ENCODE data around the gene HIC1.

HIC1 gene

DNA sequence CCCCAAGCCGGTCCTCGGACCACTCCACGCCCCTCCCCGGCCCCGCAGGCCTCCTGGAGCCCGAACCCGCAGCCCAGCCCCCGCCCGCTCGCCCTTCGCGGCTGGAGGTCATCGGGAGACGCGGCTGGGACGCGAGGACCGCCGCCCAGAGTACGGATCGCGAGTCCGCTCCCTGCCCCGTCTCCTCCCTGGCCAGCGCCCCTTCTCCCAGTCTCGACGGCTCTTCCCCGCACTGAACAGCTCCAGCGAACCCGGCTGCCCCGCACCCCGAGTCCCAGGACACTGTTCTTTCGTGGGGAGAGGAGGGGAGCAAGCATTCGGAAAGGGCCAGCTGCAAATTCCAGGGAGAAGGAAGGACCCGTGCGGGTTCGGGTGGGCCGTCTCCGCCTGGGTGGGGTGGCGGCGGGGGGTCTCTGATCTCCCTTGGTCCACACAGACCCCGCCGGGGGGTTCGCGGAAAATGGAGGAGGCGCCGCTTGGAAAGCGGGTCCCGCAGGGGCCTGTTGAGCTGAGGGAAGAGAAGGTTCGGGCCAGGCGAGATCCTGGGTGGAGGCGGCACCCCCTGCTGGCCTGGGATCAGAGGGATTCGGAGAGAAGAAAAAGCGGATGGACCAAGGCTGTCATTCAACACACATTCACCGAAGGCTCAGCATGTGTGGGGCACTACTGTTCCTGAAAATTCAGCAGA lies 29.1 kb upstream of the HIC1 start:
- DNase-seq (ENCODE audit: low read depth in 3 of 3), result no peak

DNA sequence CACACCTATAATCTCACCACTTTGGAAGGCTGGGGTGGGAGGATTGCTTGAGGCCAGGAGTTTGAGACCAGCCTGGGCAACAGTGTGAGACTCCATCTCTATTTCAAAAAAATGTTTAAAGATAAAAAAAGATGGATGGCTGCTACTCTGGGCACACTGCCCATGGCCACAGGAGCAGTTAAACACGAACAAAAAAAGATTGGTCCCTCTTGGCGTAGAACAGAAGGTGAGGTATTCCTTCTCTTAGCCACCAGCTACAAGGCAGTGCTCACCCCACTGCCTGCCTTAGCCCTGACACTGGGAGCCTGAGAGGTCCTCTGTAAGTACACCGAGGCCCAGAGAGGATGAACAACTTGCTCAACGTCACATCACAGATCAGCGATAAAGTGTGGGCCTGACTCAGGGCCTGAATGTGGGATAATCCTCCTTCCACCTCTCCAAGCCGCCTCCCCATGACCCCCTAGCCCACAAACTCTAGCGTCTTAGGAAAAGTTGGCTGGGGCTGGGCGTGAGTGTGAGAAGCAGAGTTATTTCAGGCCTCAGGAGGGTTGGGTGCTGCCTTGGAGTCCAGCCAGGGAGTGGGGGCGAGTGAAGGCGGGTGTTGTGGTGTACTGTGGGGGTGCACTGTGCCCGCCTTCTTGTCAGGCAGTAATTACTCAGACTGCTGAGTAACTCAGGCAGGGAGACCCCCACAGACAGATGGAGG lies 27.2 kb upstream of the HIC1 start:
- no peak for DNase-seq (ENCODE audit: low read depth in 3 of 3)

DNA sequence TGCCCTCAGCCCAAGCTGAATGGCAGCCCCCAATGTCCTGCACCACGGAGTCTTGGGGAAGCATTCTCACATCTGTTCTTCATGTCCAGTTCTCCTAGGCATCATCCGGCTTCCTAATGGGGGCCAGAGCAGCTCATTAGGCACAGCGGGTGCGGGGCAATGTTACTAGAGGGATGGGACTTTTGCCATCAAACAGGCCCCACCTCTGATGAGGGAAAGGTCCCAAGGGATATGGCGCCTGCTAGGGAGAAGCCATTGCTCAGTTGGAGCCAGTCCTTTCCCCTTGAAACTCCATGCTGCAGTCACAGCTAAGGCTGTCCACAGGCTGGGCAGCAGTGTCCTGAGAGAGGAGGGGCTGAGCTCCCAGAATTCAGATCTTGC lies 26.7 kb upstream of the HIC1 start:
- DNase-seq (ENCODE audit: low read depth in 3 of 3), result no peak

DNA sequence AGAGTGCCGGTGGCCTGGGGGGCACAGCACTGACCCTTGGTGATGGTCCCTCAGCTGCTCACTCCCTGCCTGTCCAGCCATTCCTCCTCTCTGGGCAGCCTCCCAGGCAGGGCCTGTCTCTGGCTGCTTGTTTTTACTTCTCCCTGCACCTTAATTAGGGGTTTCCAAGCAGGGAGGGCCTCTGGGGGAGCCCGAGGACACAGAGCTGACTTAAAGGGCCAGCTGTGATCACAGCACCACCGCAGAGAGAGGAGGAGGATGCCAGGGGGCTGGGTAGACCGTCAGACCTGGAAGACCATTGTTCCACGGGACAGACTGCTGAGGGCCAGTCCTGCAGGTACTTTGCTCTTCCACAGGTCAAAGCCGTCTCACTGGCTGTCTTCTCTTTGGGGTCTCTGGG lies 26.2 kb upstream of the HIC1 start:
- no peak for DNase-seq (ENCODE audit: low read depth in 3 of 3)

DNA sequence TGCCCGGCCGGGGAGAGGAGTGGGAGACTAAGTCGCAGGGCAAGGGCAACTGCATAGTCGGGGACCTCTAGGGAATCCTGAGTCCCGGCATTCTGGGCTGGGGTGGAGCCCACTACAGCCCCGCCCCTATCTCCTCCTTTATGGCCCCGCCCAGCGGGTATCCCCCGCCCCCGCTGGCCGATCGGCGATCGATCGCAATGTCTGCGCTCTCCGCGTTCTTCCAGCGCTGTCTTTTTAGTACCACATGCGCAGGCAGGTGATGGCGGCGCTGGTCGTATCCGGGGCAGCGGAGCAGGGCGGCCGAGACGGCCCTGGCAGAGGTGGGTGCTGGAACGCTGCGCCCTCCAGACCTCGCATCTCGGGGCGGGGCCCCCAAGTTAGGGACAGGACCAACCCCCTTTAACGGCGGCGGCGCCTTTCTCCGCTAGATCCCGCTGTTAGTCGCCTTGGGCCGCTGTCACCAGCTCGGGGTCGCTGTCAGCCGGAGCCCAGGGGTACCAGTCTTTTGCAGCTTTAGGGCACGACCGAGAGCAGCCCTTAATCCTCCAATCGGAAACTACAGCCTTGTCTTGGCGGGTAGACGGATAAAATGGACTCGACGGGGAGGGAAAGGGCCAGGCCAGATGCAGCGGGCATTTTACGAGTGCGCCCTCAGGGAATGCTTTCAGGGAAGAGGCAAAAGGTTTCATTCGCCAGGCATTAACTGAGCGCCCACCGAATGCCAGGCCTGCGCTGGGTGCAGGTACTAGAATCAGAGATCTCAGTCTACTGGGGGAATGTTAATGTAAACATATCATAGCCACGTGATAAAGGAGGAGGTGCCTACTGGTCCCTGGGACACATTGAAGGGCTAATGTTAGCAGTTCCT lies 24.8 kb upstream of the HIC1 start, which contains the start of gene DPH1:
Gene DPH1 (plus strand): TSS at position 243 of the 868 bp plus-strand sequence. CDS start 17 bp downstream, at position 260.
- peak; percentile 76 to 82 (median 78) for DNase-seq (ENCODE audit: low read depth in 3 of 3)

DNA sequence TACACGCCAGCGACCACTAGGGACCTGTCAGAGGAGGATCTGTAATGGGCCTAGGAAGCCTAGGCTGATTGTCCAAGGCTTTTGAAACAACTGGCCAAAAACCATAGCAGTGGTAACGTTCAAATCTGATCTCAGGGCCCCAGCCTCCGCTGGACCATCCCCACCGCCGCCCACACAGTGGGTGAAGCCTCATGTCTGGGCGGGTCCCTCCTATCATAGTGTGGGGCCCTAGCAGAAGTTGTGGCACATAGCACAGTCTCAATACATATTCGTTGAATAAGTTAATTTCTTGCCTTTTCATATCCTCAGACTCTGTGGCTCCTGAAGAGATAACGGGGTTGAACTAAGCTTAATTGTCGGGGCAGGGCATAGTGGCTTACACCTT lies 24.1 kb upstream of the HIC1 start:
- DNase-seq (ENCODE audit: low read depth in 3 of 3), result no peak

DNA sequence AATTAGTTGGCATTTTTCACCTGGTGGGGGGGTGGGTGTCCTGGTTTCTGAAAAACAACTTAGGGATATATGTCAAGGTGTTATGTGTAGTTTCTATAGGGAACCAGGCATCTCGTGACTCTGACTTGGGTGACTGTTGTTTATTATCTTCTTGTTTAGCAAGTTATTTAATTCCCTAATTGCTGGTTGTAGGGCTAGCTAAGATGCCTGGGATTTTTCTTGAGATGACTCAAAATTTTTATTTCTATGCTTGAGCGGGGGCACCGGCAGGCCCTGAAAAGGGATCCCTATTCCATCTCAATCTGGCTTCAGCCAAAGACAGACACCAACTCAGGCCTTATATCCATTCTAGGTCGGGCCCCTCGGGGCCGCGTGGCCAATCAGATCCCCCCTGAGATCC lies 21.8 kb upstream of the HIC1 start:
- no peak for DNase-seq (ENCODE audit: low read depth in 3 of 3)

DNA sequence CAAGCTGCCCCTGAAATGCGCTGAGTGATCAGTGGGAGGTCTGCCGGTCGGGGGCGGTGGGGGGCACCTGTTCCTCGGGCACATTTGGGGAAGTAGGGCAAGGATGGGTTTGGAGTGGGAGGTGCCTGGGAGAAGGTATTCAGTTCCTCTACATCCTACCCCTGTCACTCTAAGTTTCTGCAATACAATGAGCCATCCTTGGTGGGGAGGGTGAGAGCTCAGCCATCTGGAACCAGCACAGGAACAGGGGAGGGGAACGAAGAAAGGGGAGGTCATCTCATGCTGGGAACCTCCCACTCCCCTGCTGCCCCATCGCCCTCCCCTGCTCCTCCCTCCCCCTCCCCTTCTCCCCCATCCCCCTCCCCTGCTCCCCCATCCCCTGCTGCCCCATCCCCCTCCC lies 20.7 kb upstream of the HIC1 start:
- no peak for DNase-seq (ENCODE audit: low read depth in 3 of 3)

DNA sequence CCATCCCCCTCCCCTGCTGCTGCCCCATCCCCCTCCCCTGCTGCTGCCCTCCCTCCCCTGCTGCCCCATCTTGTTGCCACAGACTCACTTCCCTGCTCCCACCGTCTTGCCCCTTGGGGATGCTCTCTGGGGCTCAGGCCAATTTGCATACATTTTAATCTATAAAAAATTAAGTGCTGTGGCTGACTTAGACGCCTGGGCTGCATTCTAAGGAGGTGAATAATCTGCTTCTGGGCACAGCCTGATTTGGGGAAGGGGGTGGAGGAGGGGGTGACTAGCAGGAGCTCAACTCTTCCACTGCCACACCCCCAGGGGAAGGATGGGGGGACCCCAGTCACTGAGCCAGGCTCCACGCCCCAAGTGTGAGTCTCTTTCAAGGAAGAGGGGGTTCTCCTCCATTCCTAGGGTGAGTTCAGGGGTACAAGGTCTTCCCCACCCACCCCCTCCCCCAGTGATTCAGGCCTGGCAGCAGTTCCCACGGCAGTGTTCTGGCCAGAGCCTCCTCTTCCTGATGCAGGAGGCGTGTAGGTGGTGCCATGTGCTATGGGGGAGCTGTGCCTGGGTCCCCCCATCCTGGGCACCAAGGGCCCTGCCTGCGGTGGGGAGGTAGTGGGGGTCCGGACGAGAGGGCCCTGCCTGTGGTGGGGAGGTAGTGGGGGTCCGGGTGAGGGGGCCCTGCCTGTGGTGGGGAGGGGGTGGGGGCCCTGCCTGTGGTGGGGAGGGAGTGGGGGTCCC lies 19.9 kb upstream of the HIC1 start:
- DNase-seq (ENCODE audit: low read depth in 3 of 3), result no peak

DNA sequence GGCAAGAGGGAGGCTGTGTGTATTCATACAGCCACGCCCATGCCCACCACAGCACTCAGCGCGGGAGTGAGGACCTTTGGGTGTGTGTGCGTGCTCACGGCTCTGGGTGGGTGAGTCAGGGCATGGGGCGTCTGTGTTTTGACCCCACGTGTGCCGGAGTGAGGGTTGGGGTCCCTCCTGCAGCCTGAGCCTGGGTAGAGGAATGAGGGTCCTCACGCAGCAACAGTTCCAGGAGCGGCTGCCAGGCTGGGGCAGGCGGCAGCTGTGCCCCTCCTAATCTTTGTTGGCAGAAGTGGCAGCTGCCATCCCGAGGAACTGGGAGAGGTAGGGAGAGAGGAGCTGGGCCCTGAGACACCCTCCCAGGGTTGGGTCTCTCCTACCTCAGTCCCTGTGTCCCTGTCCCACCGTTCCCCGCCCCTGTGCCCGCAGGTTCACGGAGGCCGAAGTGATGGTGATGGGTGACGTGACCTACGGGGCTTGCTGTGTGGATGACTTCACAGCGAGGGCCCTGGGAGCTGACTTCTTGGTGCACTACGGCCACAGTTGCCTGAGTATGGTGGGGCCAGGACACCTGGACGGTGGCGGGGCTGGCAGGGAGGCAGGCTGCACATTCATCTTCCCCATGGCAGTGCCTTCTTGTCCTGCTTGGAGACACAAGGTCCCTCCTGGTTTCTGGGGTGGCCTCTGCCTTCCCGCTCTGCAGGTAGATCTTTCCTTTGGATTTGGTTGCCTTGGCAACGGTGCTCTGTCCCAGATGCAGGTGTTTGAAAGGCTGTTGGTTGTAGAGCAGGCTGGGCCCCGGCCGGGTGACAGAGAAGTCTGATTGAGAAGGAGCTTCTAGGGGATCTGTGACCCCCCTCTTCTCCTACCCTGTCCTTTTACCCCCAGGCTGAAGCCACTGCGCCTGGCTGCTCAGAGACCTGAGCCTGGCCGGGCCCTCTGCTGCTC lies 19.1 kb upstream of the HIC1 start:
- DNase-seq (ENCODE audit: low read depth in 3 of 3), result no peak

DNA sequence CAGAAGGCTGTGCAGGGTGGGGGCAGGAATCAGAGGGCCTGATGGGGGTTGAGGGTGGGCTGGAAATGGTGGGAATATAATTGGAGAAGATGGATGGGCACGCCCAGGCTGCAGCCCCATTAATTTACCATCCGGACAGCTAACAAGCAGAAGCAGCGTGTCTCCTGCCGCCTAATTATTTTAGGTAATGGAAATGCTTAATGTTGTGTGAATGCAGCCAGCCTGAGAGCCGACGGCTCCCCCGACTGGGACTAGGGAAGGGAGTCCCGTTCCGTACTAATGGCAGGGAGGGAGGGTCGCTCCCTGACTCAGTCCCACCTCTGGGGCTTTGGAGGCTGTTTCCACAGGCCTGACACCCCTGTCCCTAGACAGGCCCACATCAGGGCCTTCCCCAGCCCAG lies 17.7 kb upstream of the HIC1 start:
- no peak for DNase-seq (ENCODE audit: low read depth in 3 of 3)

DNA sequence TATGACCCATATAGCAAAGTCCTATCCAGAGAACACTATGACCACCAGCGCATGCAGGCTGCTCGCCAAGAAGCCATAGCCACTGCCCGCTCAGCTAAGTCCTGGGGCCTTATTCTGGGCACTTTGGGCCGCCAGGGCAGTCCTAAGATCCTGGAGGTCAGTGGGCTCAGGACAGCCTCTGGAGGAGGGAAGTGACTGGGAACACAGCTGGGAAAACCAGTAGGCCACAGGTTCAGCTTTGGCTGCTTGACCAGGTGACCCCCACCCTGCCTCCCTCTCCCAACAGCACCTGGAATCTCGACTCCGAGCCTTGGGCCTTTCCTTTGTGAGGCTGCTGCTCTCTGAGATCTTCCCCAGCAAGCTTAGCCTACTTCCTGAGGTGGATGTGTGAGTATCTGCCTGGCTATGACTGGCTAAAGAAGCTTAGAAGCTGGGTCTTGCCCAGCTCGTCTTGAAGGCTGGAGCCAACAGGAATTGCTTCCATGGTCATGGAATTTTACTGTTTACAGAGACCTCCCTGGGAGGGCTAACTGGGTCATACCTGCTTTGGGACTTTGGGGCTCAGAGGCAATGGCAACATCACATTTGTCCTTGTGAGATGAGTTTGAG lies 14.6 kb upstream of the HIC1 start:
- no peak for DNase-seq (ENCODE audit: low read depth in 3 of 3)

DNA sequence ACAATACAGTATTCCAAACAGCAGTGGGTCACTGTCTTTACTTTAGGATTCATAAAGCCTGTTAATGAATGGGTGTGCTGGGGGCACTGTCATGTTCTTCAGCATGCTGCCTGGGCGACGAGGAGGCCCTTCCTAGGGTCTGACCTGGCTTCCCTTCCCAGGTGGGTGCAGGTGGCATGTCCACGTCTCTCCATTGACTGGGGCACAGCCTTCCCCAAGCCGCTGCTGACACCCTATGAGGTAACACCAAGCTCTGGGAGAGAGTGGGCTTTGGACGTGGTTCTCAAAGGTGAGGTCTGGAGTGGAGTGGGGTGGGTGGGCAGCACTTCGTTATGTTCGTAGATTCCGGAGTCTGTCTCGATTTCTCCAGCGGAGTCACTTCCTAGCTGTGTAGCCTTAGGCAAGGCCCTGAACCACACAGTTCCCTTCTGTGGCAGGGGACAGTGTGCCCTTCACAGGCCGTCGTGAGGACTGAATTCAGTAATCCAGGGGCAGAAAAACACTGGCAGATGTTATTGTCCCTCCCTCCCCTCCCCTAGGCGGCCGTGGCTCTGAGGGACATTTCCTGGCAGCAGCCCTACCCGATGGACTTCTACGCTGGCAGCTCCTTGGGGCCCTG lies 13.9 kb upstream of the HIC1 start:
- DNase-seq (ENCODE audit: low read depth in 3 of 3), result no peak

DNA sequence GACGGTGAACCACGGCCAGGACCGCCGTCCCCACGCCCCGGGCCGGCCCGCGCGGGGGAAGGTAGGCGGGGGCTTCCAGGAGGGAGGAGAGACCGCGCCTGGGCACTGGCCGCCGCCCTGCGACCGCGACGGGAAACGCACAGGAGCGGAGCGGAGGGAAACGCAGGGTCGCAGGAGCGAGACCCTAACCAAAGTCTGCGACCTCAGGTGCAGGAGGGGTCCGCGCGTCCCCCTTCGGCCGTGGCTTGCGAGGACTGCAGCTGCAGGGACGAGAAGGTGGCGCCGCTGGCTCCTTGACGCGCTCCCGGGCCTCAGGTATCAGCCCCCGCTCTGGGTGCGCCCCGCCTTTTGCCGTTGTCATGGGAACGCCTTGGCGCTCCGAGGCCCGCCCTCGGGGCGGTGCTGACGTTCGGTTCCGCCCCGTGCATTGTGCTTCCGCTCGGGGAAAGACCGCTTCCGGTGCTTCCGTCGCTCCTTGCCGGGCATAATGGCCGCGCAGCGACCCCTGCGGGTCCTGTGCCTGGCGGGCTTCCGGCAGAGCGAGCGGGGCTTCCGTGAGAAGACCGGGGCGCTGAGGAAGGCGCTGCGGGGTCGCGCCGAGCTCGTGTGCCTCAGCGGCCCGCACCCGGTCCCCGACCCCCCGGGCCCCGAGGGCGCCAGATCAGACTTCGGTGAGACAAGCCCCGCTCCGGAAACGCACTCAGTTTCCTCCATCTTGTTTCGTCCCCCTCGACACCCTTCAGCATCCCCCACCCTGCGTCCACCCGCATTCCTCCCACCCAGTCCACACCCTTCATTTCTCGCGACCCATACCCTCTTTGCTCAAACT lies 13.1 kb upstream of the HIC1 start, which contains the start of gene OVCA2:
Gene OVCA2 (plus strand): TSS at position 462 of the 829 bp plus-strand sequence. CDS start 26 bp downstream, at position 488.
- peak; percentile 95 to 98 (median 97) for DNase-seq (ENCODE audit: low read depth in 3 of 3)

DNA sequence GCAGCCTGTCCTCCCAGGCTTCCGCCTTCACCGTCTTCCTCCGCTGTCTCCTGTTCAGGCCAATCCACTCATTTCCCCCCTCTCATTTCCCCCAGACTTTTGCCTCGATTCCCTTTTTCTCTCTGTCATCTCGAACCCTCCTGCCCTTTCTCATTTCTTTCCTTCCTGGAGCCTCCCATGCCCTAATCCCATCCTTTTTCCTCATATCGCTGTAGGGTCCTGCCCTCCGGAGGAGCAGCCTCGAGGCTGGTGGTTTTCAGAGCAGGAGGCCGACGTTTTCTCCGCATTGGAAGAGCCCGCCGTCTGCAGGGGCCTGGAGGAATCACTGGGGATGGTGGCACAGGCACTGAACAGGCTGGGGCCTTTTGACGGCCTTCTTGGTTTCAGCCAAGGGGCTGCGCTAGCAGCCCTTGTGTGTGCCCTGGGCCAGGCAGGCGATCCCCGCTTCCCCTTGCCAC lies 12.5 kb upstream of the HIC1 start:
- no peak for DNase-seq (ENCODE audit: low read depth in 3 of 3)

DNA sequence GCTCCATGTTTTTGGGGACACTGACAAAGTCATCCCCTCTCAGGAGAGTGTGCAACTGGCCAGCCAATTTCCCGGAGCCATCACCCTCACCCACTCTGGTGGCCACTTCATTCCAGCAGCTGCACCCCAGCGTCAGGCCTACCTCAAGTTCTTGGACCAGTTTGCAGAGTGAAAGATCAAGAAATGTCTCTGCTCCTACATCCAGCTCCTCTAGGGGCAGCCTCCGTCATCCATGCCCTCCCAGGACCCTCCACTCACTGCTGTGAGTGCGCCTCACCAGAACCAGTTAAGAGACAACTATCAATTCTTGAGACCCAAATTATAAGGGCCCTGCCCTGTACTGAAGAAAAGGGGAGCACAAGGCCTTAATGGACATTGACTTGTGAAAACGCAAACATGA lies 12.0 kb upstream of the HIC1 start:
- no peak for DNase-seq (ENCODE audit: low read depth in 3 of 3)

DNA sequence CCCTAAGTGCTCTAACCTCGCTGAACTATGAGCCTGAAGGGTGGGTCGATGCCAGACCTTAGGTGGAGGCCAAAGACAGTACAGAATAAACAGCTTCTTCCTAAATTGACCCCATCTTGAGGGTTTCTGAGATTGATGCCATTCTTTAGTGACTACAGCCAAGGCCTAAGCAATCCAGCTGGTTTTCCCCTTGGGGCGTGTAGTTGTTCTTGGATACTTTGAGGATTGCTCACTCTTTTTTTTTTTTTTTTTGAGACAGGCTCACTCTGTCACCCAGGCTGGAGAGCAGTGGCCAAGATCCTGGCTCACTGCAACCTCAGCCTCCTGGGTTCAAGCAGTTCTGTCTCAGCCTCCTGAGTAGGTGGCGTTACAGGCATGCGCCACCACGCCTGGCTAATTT lies 11.1 kb upstream of the HIC1 start:
- DNase-seq (ENCODE audit: low read depth in 3 of 3), result no peak

DNA sequence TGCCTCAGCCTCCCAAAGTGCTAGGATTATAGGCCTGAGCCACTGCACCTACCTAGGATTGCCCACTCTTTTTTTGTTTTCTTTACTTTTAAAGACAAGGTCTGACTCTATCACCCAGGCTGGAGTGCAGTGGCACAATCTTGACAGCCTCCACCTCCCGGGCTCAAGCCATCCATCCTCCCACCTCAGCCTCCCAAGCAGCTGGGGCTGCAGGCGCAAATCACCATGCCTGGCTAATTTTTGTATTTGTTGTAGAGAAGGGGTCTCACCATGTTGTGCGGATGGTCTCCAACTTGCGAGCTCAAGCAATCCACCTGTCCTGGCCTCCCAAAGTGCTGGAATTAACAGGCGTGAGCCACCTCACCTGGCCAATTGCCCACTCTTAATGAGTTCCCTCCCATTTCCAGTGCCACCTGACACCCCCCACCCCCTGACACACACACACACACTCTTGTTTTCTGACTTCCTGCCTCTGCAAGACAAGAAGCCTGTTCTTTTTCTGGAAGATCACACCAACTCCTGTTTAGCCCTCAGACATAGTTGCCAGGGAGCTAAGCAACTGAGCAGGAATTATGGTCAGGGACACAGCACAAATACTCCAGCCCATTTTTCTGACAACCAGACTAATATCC lies 10.5 kb upstream of the HIC1 start:
- DNase-seq (ENCODE audit: low read depth in 3 of 3), result no peak
